VCaP (cell line): ENCODE results near the gene KIF13A.

Experiments used
- H3K27ac ChIP-seq: fragments of 450-650 bp; 2 replicates; pipeline ENCODE4 v1.5.1; 2017
- TF ChIP-seq, protein P1 (sequence below): fragments of 450-650 bp; conservative IDR thresholded peaks from 2 replicates; pipeline ENCODE4 v1.5.1; 2017; ENCODE audit warnings: mild to moderate bottlenecking, moderate library complexity

KIF13A gene

DNA sequence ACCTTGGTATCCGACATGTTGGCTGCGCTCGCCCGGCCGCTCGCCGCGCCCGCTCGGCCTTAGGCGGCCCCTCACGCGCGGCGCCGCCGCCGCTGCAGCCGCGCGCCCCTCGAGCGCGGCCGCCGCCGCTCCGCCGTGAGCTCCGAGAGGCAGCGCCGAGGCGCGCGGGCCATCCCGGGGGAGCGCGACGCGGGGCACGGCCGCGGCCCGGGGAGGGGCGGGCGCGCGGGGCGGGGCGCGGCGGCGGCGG is at the start of gene KIF13A:
Gene KIF13A, minus strand, starts transcription at position 189 of the 250 bp plus-strand sequence. Its CDS starts 172 bp downstream, at position 17.
- TF ChIP-seq, protein P1, sequence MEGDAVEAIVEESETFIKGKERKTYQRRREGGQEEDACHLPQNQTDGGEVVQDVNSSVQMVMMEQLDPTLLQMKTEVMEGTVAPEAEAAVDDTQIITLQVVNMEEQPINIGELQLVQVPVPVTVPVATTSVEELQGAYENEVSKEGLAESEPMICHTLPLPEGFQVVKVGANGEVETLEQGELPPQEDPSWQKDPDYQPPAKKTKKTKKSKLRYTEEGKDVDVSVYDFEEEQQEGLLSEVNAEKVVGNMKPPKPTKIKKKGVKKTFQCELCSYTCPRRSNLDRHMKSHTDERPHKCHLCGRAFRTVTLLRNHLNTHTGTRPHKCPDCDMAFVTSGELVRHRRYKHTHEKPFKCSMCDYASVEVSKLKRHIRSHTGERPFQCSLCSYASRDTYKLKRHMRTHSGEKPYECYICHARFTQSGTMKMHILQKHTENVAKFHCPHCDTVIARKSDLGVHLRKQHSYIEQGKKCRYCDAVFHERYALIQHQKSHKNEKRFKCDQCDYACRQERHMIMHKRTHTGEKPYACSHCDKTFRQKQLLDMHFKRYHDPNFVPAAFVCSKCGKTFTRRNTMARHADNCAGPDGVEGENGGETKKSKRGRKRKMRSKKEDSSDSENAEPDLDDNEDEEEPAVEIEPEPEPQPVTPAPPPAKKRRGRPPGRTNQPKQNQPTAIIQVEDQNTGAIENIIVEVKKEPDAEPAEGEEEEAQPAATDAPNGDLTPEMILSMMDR = no peak
- H3K27ac ChIP-seq = peak within 1 kb of the TSS; percentile 81

DNA sequence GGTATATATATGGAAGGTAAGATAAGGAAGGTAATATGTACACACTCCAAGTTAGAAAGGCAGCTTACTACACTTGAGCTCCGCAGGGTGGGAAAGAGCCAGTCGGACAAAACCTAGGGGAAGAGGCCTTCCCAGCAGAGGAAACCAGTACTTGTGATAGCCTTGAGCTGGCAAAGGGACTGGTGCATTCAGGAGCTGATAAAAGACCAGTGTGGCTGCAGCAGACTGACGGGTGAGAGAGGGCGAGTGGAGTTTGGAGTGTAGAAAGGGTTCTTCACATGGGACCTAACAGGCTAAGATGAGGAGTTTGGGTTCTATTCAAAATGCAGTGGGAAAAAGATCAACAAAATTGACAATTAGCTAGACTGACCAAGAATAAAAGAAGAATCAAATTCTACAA is 49.3 kb upstream of the KIF13A start:
- no peak overlapping the region for H3K27ac ChIP-seq
- TF ChIP-seq, protein P1 = no peak

DNA sequence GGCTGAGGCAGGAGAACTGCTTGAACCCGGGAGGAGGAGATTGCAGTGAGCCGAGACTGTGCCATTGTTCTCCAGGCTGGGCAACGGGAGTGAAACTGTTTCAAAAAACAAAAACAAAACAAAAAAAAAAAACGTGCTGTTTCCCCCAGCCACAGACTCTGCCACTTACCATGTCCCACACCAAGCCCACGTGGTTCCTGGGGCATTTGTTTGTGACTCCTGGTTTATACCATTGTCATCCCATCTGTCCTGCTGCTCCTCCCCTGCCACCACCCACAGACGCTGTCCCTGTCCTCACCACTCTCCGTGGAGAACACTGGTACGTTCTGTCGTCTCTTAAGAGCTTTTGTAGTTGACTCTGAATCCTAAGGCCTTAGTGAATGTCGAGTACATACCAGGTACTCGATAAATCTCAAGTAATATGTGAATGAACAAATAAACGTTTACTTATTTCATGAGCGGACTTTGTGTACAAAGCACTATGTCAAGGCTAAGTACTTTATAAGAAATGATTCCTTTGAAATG is 48.0 kb upstream of the KIF13A start:
- TF ChIP-seq, protein P1 = no peak

DNA sequence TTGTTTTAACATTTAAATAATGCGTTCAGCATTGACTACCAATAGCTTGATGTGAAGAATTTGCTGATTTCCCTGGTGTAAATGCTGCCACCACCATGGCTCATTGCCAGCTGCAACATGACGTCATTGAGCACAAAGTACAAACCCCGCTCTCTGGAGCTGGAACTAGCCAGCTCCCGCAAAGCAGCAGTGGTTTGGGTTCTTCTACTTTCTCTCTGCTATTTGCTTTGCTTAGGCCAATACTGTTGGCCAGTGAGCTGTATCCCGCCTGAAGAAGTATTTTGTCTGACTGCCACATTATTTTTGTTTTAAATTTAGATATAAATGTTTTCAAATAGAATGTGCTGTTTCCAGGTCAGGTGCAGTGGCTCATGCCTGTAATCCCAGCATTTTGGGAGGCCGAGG is 47.4 kb upstream of the KIF13A start:
- no peak overlapping the region for H3K27ac ChIP-seq
- TF ChIP-seq, protein P1 = no peak

More for the DNA sequence above, 48.0 kb upstream of the KIF13A start:
- H3K27ac ChIP-seq = no peak overlapping the region

DNA sequence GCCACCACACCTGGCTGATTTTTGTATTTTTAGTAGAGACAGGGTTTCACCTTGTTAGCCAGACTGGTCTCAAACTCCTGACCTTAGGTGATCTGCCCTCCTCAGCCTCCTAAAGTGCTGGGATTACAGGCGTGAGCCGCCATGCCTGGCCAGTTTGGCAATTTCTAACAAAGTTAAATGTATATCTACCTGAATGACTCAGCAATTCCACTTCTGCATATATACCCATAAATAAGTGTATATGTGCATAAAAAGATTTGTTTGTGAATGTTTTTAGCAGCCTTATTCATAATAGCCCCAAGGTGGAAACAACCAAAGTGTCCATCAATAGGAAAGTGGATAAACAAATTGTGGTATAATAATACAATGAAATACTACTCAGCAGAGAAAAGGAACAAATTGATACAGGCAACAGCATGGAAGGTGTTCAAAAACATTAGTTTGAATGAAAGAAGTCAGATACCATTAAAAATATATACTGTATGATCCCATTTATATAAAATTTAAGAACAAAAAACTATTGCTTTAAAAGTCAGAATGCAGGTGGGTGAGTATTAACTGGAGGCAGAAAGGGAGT is 44.3 kb upstream of the KIF13A start:
- no peak overlapping the region for H3K27ac ChIP-seq
- TF ChIP-seq, protein P1 = no peak

DNA sequence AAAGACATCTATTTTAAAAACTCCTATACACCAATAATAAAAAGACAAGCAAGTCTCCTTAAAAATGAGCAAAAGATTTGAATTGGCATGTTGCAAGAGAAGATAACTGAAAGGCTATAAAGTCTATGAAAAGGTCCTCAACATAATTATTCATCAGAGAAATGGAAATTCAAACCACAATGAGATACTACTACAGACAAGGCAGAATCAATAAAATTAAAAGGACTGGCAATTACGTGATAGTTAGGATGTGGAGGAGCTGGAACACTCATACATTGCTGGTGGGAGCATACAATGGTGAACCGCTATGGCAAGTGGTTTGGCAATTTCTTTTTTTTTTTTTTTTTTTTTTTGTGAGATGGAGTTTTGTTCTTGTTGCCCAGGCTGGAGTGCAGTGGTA is 43.8 kb upstream of the KIF13A start:
- no peak overlapping the region for H3K27ac ChIP-seq
- TF ChIP-seq, protein P1 = no peak

DNA sequence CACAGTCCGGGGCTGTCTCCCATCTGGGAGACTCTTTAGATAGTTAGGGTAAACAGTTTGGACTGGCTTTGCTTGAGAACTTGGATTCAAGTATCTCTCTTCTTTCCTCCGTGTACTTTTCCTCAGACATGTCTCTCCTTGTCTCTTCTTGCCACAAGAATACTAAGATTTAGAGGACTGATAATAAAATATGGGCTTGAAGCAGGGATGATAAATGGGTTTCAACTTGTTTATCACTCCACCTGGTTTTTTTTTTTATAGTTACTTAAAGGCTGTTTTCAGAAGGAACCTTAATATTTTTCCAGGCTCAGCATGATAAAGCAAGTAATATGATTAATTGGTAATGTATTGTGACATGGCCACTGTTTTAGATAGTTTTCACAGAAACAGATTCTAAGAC is 40.9 kb upstream of the KIF13A start:
- TF ChIP-seq, protein P1 = no peak
- no peak overlapping the region for H3K27ac ChIP-seq

DNA sequence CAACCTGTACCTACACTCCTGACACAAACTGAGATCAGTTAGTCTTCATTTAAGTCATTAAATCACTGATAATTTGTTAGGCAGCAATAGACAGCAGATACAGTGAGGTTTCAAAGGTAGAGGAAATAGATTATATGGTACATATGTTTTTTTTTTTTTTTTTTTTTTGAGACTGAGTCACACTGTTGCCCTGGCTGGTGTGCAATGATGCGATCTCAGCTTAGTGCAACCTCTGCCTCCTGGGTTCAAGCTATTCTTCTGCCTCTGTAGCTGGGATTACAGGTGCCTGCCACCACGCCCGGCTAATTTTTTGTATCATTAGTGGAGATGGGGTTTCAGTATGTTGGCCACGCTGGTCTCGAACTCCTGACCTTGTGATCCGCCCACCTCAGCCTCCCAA is 38.2 kb upstream of the KIF13A start:
- TF ChIP-seq, protein P1 = no peak
- no peak overlapping the region for H3K27ac ChIP-seq
